ENCODE data around the gene RRAS.

- TF ChIP-seq EP300 (IDR thresholded peaks at IDR 0.05; ENCODE audit: low read depth) (no peak), POLR2AphosphoS5 (IDR thresholded peaks at IDR 0.05) (no peak), POLR2A (IDR thresholded peaks at IDR 0.05) (no peak)
Observed at GRCh38 chr19:49631014-49631588, 8.8 kb downstream of the RRAS start.
